Astrocyte (in vitro differentiated cells and primary cell): ENCODE results near the gene ANO3. TPM values are rescaled to one million over a fixed set of nuclear protein-coding genes. Genes with fewer than 3 reads are reported as not detected.
A peak's percentile ranks its signal among the peaks of the same experiment; 100 is the strongest.

Source experiments
- DNase-seq: peaks from one replicate; pipeline ENCODE4 v3.0.0-alpha.2; 2010; ENCODE audit warnings: low read depth
- FAIRE-seq: peaks from 2 replicates; lab custom pipeline; 2011; peaks lifted over from hg19 to GRCh38; lab: Jason Lieb, UNC
- H2AFZ ChIP-seq: 2 replicates; pipeline ENCODE4 v1.6.0; 2012; ENCODE audit warnings: low read depth, low read length, inconsistent platforms
- H3K27ac ChIP-seq: 2 replicates; pipeline ENCODE4 v1.5.1; 2011; ENCODE audit warnings: low read depth, low read length, inconsistent platforms
- H3K27me3 ChIP-seq: 2 replicates; pipeline ENCODE4 v1.6.0; 2011; ENCODE audit warnings: low read length, inconsistent platforms; ENCODE audit not compliant: insufficient read depth
- H3K36me3 ChIP-seq: 2 replicates; pipeline ENCODE4 v1.5.1; 2011; ENCODE audit warnings: low read length, inconsistent platforms; ENCODE audit not compliant: insufficient read depth
- H3K4me1 ChIP-seq: 2 replicates; pipeline ENCODE4 v1.5.1; 2011; ENCODE audit warnings: low read length, inconsistent platforms; ENCODE audit not compliant: insufficient read depth
- H3K4me2 ChIP-seq: 2 replicates; pipeline ENCODE4 v1.6.0; 2012; ENCODE audit warnings: low read length, inconsistent platforms
- H3K4me3 ChIP-seq: 2 replicates; pipeline ENCODE4 v1.5.1; 2011; ENCODE audit warnings: low read depth, mild to moderate bottlenecking, low read length, inconsistent platforms; ENCODE audit not compliant: insufficient read depth
- H3K79me2 ChIP-seq: 2 replicates; pipeline ENCODE4 v1.6.0; 2012; ENCODE audit warnings: mild to moderate bottlenecking, low read length, inconsistent platforms; ENCODE audit not compliant: insufficient read depth
- H3K9ac ChIP-seq: 2 replicates; pipeline ENCODE4 v1.6.0; 2012; ENCODE audit warnings: mild to moderate bottlenecking, low read length, inconsistent platforms
- H3K9me3 ChIP-seq: 2 replicates; pipeline ENCODE4 v1.5.1; 2012; ENCODE audit warnings: low read depth, mild to moderate bottlenecking, low read length, inconsistent platforms; ENCODE audit not compliant: insufficient read depth
- H4K20me1 ChIP-seq: 2 replicates; pipeline ENCODE4 v1.6.0; 2012; ENCODE audit warnings: low read length, inconsistent platforms; ENCODE audit not compliant: insufficient read depth
- H3K27ac Mint-ChIP-seq: one replicate; pipeline ENCODE4 v1.8.0; 2021; ENCODE audit warnings: mild to moderate bottlenecking, mixed read lengths; ENCODE audit not compliant: unreplicated experiment
- H3K27me3 Mint-ChIP-seq: one replicate; pipeline ENCODE4 v1.8.0; 2021; ENCODE audit warnings: low read depth, mixed read lengths; ENCODE audit not compliant: unreplicated experiment
- H3K36me3 Mint-ChIP-seq: one replicate; pipeline ENCODE4 v1.8.0; 2021; ENCODE audit warnings: low read depth, mixed read lengths; ENCODE audit not compliant: unreplicated experiment
- H3K4me1 Mint-ChIP-seq: one replicate; pipeline ENCODE4 v1.8.0; 2021; ENCODE audit warnings: low read depth, mixed read lengths; ENCODE audit not compliant: unreplicated experiment
- H3K4me3 Mint-ChIP-seq: one replicate; pipeline ENCODE4 v1.8.0; 2021; ENCODE audit warnings: mild to moderate bottlenecking, moderate library complexity, mixed read lengths; ENCODE audit not compliant: unreplicated experiment
- H3K9me3 Mint-ChIP-seq: one replicate; pipeline ENCODE4 v1.8.0; 2021; ENCODE audit warnings: mild to moderate bottlenecking, mixed read lengths; ENCODE audit not compliant: unreplicated experiment
- CTCF ChIP-seq: IDR thresholded peaks from 2 replicates; pipeline ENCODE4 v1.5.1; 2011; ENCODE audit warnings: low read depth, mild to moderate bottlenecking, inconsistent platforms, low read length, moderate library complexity; ENCODE audit not compliant: insufficient read depth
- EZH2 ChIP-seq: IDR thresholded peaks from 2 replicates; pipeline ENCODE4 v1.6.1; 2012; ENCODE audit warnings: mild to moderate bottlenecking, low read length, inconsistent platforms; ENCODE audit not compliant: insufficient read depth
- total RNA-seq: library from RNA; stranded (reverse); gene quantifications from 2 replicates; pipeline ENCODE4 v1.2.1, GENCODE V29; 2021

Gene ANO3
- total RNA-seq, 1 donor from 2014 or later: 0.11 TPM

GRCh38 chr11:26286472-26287066, 45.4 kb upstream of the ANO3 start:
- H3K4me3 ChIP-seq: peak overlapping the region; percentile 2
- Mint-ChIP-seq H3K9me3 (peaks cover 2% of the 10 kb centered on the region), H3K27ac (no peak overlapping the region), H3K36me3 (no peaks in the 10 kb centered on the region), H3K4me3 (no peak overlapping the region), H3K4me1 (peaks cover 3% of the 10 kb centered on the region), H3K27me3 (no peaks in the 10 kb centered on the region)
- peak overlapping the region; percentile 60 for H2AFZ ChIP-seq
- H3K27me3 ChIP-seq: no peaks in the 10 kb centered on the region
- H4K20me1 ChIP-seq: no peaks in the 10 kb centered on the region
- H3K9ac ChIP-seq: no peak overlapping the region
- no peak for TF ChIP-seq EZH2
- peak; percentile 46 for TF ChIP-seq CTCF
- H3K27ac ChIP-seq: no peak overlapping the region
- FAIRE-seq (no peak), DNase-seq (peak; percentile 24)
- no peaks in the 10 kb centered on the region for H3K4me1 ChIP-seq
- no peaks in the 10 kb centered on the region for H3K79me2 ChIP-seq
- peak overlapping the region; percentile 66 for H3K4me2 ChIP-seq
- H3K9me3 ChIP-seq: no peaks in the 10 kb centered on the region
- H3K36me3 ChIP-seq: no peaks in the 10 kb centered on the region

DNA sequence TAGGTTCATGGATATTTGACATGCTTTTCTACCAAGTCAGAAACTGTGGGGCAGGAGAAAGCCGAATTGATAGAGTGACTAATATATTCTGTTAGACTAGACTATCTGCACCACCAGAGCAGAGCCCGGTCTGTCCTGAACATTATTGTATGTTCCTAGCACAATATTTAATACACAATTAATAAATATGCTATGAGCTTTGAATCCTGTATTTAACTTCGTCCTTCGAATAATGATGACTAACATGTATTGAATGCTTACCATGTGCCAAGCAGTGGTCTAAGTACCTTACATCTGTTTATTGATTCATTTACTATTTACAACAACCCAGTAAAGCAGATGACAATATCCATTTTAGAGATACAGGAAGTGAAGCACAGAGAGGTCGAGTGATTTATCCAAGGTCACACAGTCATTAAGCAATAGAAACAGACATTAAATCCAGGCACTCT, 44.8 kb upstream of the ANO3 start:
- Mint-ChIP-seq H3K9me3 (peaks cover 2% of the 10 kb centered on the region), H3K27me3 (no peaks in the 10 kb centered on the region), H3K27ac (no peak overlapping the region), H3K36me3 (no peaks in the 10 kb centered on the region), H3K4me3 (no peak overlapping the region), H3K4me1 (peaks cover 3% of the 10 kb centered on the region)
- Histone ChIP-seq H3K79me2 (no peaks in the 10 kb centered on the region), H2AFZ (peak overlapping the region; percentile 60), H3K27me3 (no peaks in the 10 kb centered on the region), H4K20me1 (no peaks in the 10 kb centered on the region), H3K9ac (no peak overlapping the region), H3K9me3 (no peaks in the 10 kb centered on the region), H3K4me3 (no peak overlapping the region), H3K4me1 (no peaks in the 10 kb centered on the region), H3K4me2 (peak overlapping the region; percentile 66), H3K36me3 (no peaks in the 10 kb centered on the region), H3K27ac (no peak overlapping the region)
- DNase-seq (peak; percentile 34), FAIRE-seq (no peak)
- no peak for TF ChIP-seq CTCF
- no peak for TF ChIP-seq EZH2
